RWPE1 (cell line): ENCODE results near the gene STYX.

Source experiments
- CTCF ChIA-PET: fragments of 350-600 bp; sonication (Branson Sonifier 250); formaldehyde crosslinking; extraction: SDS; loops from one replicate; lab custom pipeline; 2021; lab: Yijun Ruan, JAX
- POLR2A ChIA-PET: fragments of 400-600 bp; formaldehyde crosslinking; extraction: SDS; loops from one replicate; lab custom pipeline; 2020; ENCODE audit warnings: antibody characterized with exemption; ENCODE audit not compliant: low non-redundant PET; lab: Yijun Ruan, JAX
- DNase-seq: peaks from one replicate; pipeline ENCODE4 v3.0.0; 2012; ENCODE audit warnings: low spot score
- H3K27ac ChIP-seq: fragments of 450-650 bp; 2 replicates; pipeline ENCODE4 v1.5.1; 2017
- TF ChIP-seq, protein P1 (sequence below): fragments of 450-650 bp; conservative IDR thresholded peaks from 2 replicates; pipeline ENCODE4 v1.5.1; 2017; ENCODE audit warnings: low read depth, mild to moderate bottlenecking

STYX gene

DNA sequence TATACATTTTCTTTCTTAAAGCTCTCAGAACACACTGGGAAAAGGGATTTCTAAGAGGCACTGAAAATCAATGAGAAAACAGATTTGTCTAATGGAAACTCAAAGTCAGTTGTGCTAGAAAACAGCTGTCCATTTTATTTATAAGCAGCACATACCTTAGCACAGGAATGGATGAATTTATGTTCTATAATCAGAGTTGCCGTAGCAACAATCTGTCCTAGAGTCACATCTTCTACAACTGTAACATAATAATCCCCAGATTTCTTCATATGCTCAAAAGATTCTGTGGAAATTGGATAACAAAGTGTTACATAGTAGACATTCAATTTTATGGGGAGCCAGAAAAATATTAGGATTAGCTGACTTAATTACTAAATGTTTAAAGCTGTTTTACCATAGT, 51.7 kb downstream of the STYX start:
- TF ChIP-seq, protein P1, sequence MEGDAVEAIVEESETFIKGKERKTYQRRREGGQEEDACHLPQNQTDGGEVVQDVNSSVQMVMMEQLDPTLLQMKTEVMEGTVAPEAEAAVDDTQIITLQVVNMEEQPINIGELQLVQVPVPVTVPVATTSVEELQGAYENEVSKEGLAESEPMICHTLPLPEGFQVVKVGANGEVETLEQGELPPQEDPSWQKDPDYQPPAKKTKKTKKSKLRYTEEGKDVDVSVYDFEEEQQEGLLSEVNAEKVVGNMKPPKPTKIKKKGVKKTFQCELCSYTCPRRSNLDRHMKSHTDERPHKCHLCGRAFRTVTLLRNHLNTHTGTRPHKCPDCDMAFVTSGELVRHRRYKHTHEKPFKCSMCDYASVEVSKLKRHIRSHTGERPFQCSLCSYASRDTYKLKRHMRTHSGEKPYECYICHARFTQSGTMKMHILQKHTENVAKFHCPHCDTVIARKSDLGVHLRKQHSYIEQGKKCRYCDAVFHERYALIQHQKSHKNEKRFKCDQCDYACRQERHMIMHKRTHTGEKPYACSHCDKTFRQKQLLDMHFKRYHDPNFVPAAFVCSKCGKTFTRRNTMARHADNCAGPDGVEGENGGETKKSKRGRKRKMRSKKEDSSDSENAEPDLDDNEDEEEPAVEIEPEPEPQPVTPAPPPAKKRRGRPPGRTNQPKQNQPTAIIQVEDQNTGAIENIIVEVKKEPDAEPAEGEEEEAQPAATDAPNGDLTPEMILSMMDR: no peak
- CTCF ChIA-PET: interaction anchor here (0.6 kb wide), 2 partner anchors 134 to 524 kb away, joined by 3 read pairs; no protein-coding TSS in a partner anchor
- H3K27ac ChIP-seq: no peak overlapping the region
- no peak for DNase-seq
- POLR2A ChIA-PET: no interaction called here

DNA sequence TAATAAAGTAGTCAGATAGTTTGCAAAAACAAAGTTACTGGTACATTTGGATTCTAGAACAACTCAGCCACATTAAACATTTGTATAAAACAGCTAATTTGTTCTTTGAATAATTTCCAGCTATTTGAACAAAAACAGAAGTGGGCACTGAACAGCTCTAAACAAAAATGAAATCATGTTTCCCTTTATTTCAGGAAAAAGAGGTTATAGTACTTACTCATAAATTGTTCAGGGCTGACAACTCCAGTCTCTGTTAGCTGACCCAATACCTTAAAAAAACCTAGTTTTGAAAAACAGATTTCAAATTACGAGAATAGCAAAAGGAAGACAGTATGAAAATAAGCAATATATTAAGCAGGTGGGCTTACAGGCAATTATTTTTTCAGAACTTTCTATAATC, 53.2 kb downstream of the STYX start:
- no peak for DNase-seq
- ChIA-PET POLR2A (no interaction called here), CTCF (interaction anchor here (0.6 kb wide), 1 partner anchor 484 kb away, joined by 3 read pairs; no protein-coding TSS in a partner anchor)
- H3K27ac ChIP-seq: no peak overlapping the region
- TF ChIP-seq, protein P1: no peak

DNA sequence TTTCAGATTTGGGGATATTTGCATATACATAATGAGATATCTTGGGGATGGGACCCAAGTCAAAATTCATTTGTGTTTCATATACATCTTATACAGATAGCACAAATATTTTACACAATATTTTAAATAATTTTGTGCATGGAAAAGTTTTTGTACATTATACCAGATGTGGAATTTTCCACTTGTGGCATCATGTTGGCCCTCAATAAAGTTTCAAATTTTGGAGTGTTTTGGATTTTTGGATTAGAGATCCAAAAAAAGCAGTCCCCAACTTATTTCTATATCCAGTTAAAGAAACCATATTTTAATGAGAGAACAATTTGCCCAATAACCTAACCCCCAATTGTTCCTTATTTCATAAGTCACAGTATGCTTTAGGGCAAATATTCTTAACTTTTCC, 56.9 kb downstream of the STYX start:
- no peak overlapping the region for H3K27ac ChIP-seq
- ChIA-PET CTCF (no interaction called here), POLR2A (no interaction called here)
- TF ChIP-seq, protein P1: no peak
- DNase-seq: no peak

DNA sequence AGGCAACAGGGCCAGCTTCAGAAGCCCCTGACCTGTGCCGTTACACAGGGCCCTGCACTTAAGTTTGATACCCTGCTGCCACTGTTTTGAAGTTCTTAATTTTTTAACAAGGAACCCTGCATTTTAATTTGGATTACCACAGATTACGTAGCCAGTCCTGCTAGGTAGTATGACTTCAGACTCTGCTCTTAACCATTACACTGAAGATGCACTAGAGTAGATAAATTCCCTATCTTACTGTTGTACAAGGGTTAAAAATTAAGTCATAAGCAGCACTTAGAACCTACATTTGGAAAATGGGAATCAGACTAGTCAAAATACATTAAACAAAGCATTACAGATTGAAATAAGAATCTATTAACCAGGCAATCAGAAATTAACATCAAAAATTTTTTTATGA, 59.2 kb downstream of the STYX start:
- TF ChIP-seq, protein P1: no peak
- POLR2A ChIA-PET: no interaction called here
- CTCF ChIA-PET: no interaction called here
- no peak overlapping the region for H3K27ac ChIP-seq
- no peak for DNase-seq

DNA sequence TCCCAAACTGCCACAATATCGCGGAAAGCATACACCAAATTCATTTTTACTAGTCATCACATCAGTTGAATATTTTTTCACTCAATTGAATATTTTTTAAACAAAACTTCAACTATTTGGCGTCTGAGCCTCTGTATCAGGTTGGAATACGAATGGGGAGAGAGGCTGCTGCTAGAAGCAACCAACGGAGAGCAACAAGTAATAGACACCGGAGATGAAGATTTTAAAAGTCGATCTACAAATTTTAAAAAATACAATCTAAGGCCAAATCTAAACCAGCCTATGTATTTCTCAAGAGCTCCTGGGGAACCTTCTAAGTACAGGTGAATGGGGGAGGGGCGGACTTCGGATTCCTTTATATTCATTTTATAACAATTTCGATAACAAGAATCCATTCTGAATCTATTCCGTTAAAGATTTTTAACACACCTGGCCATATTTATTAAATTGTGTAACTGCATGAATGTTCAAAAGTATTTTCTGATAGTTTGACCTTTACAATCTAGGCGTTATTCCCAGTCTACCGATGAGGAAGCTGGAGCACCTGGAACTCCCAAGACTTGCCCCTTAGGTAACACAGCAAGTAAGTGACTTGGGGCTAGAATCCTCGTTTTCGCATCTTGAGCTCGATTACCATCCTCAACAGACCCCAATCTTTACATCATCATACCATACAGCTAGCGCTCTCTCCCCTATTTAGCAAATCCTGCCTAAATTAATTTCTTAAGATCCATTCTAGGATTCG, 60.2 kb downstream of the STYX start:
- ChIA-PET CTCF (no interaction called here), POLR2A (no interaction called here)
- peak overlapping the region; percentile 90 for H3K27ac ChIP-seq
- TF ChIP-seq, protein P1: no peak
- peak; percentile 29 for DNase-seq

DNA sequence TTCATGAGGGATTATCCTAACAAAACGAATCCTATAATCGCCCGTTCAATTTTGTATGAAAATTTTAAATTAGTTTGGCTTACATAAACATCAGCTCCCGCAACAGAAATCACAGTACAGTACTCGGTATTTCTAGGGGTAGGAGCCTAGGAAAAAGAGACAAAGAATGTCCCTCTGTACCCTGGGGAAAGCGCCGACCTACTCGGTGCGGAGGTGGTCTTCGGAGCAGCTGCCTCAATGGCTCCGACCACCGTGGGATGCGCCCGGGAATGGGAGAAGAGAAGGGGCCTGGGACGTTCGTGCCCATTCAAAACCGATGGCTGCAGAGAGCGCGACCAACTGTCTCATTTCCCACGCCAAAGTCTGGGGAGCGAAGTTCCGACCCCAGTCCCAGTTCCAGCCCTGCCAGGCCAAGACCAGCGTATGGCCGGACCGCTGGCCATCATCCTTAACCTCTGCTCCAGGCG, 60.8 kb downstream of the STYX start:
- TF ChIP-seq, protein P1: no peak
- ChIA-PET CTCF (no interaction called here), POLR2A (no interaction called here)
- DNase-seq: no peak
- H3K27ac ChIP-seq: peak overlapping the region; percentile 90
